ENCODE data around the gene ECI1.

ECI1 gene

DNA sequence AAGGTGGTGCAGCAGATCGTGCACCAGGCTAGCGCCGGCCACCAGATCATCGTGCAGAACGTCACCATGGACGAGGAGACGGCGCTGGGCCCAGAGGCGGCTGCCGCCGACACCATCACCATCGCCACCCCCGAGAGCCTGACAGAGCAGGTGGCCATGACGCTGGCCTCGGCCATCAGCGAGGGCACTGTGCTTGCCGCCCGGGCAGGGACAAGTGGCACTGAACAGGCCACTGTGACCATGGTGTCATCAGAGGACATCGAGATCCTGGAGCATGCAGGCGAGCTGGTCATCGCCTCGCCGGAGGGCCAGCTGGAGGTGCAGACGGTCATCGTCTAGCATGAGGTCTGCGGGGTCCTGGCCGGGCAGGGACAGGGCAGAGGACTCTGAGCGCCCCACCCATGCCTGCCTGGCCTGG lies 16.1 kb downstream of the ECI1 start:
- no peak for DNase-seq (ENCODE audit: low read depth in 1 of 2, low spot score in 1 of 2)

DNA sequence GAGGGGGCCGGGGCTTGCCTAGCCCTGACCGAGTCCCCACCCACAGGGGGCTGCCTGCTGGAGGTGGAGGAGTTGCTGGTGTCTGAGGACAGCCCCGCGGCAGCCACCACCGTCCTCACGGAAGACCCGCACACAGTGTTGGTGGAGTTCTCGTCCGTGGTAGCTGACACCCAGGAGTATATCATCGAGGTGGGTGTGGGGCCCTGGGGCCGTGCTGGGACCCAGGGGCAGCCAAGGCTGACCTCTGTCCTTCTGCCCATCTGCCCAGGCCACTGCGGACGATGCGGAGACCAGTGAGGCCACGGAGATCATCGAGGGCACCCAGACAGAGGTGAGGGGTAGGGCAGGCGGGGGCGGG lies 16.6 kb downstream of the ECI1 start:
- no peak for DNase-seq (ENCODE audit: low read depth in 1 of 2, low spot score in 1 of 2)

DNA sequence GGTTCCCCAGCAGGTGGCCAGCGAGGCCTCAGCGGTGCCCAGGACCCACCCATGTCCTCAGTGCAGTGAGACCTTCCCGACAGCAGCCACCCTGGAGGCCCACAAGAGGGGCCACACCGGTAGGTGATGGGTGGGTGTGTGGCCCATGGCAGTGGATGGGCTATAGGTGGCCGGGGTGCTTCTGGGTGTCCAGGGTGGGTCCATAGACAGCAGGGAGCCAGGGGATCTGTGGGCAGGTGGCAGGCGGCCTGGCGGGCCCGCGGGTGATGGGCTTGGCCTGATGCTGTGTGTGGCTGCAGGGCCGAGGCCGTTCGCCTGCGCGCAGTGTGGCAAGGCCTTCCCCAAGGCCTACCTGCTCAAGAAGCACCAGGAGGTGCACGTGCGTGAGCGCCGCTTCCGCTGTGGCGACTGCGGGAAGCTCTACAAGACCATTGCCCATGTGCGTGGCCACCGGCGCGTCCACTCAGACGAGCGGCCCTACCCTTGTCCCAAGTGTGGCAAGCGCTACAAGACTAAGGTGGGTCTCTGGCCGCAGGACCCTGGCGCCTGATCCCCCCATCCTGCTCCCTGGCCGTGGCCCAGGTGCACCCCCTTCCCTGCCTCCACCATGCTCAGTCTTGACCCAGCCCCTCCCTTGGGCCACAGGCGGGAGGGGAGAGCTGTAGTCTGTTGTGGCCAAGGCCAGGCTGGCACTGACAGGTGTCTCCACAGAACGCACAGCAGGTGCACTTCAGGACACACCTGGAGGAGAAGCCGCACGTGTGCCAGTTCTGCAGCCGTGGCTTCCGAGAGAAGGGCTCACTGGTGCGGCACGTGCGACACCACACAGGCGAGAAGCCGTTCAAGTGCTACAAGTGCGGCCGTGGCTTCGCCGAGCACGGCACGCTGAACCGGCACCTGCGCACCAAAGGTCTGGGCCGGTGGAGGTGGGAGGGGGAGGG lies 17.2 kb downstream of the ECI1 start:
- no peak for DNase-seq (ENCODE audit: low read depth in 1 of 2, low spot score in 1 of 2)

DNA sequence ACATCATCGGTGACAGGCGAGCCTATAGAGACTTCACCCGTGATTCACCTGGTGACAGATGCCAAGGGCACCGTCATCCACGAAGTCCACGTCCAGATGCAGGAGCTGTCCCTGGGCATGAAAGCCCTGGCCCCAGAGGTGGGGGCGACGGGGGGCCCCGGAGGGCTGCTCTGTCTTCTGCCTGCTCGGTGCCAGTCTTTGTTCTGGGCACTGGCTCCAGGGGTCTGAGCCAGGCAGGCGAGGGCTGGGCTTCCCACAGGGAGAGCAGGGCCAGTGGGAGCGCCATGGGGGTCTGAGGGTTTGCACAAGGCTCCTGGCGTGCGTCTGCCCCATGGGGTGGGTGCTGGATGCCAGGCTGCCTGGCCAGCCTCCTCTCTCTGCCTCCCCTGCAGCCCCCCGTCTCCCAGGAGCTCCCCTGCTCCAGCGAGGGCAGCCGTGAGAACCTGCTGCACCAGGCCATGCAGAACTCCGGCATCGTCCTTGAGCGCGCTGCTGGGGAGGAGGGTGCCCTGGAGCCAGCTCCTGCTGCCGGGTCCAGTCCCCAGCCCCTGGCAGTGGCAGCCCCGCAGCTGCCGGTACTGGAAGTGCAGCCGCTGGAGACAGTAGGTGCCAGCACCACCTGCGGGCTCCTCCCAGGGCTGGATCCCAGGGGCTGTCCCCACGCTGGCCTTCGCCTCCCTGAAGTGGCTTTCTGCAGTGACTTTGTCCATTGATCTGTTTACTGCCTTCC lies 18.2 kb downstream of the ECI1 start:
- DNase-seq (ENCODE audit: low read depth in 1 of 2, low spot score in 1 of 2) = no peak

DNA sequence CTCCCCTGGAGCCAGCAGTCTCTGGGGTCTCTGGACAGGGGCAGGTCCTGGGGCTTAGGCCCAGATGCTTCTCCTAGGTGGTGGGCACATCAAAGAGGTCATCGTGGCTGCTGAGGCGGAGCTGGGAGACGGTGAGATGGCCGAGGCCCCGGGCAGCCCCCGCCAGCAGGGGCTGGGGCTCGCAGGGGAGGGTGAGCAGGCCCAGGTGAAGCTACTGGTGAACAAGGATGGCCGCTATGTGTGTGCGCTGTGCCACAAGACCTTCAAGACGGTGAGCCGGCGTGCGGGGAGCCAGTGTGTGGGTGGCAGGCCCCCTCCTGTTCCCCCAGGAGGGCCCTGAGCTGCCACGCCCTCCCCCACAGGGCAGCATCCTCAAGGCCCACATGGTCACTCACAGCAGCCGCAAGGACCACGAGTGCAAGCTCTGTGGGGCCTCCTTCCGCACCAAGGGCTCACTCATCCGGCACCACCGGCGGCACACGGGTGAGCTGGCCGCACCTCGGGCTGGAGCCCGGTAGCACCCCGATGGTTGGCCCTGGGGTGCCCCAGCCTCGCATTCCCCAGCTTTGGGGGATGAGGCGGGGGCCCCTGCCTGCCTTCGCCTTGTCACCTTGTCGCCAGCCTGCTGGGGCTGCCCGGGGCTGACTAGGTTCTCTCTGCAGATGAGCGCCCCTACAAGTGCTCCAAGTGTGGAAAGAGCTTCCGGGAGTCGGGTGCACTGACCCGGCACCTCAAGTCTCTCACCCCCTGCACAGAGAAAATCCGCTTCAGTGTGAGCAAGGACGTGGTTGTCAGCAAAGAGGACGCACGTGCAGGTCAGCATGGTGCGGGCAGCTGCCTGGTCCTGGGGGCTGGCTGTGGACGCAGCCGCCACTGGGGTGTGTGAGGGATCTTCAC lies 19.0 kb downstream of the ECI1 start:
- no peak for DNase-seq (ENCODE audit: low read depth in 1 of 2, low spot score in 1 of 2)

DNA sequence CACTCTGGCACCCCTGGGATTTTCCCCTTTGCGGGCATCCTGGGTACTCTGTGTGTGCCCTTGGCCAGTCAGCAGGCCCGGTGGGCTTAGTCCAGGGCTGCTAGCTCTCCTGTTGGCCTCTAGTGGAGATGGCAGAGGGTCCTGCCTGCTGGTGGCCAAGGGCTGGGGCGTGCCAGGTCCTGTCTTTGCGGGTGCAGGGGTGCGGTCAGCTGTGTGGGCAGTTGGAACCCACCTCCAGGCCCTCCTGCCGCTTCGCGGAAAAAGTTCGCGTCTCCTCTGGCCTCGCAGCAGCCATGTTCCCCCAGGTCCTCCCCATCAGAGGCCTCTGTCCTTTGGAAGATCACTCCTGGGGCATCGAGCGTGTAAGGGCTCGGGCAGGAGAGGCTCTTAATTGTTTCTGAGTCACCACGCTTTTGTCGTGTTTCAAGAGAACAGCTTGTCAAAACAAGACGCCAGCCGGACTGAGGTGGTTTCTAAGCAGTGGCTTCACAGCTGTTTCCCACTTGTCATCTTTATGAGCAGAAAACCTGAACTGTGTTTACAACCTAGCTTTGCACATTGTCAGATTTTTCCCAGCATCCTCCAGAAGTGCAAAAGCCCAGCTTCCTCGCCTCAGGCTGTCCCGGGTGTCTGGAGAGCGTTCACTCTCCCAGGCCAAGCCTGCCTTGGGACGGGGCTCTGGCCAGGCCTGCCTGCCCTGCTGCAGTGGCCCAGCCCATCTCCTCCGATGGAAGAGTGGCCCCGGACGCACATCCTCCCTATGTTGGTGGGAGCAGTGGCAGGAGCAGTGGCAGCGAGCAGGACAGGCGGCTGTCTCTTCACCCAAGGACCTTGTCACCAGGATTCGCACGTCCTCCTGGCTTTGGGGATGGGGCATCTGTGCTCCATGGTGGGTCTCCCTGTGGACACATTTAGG lies 20.1 kb downstream of the ECI1 start:
- DNase-seq (ENCODE audit: low read depth in 1 of 2, low spot score in 1 of 2) = no peak

DNA sequence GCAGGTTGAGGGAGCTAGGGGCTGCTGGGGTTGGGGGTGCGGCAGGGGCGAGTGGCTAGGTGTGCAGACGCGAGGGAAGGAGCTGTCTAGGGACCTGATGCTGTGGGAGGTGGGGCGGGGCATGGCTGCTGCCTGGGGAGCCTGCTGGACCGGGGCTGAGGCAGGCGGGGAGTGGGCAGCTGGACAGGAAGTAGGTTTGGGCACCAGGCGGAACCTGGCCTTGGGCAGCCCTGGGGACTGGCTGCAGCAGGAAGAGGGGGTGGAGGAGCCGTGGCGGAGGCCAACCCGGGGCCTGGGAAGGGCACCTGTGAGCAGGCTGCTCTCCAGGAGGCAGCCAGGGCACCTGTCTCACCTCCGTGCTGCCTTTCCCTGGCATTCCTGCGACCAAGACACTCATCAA lies 21.0 kb downstream of the ECI1 start:
- DNase-seq (ENCODE audit: low read depth in 1 of 2, low spot score in 1 of 2) = no peak

DNA sequence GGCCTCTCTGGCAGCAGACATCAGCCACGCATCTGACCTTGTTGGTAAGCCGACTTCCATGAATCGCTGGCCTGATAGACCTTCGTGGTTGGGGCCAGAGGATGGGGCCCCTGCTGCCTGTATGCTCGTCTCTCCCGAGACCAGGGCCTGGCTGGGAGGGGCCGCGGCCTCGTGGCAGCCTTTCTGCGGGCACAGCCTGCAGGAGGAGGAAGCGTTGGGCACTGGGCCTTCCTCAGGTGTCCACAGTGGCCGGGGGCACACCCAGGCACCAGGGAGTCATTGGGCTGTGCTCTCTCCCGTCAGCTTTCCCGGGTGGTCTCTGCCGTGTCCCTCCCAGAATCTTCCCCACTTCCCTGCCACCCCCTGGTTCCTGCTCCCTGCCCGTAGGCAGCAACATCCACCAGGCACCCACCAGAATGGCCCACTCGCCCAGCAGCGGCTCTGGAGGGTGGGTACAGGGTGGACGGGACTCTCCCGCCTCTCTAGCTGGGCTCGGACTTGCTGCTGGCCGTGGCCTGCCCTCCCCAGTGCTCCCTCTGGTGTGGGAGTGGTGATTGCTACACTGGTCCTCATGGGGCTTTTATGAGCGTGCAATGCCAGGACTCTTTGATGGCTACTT lies 21.6 kb downstream of the ECI1 start:
- no peak for DNase-seq (ENCODE audit: low read depth in 1 of 2, low spot score in 1 of 2)

DNA sequence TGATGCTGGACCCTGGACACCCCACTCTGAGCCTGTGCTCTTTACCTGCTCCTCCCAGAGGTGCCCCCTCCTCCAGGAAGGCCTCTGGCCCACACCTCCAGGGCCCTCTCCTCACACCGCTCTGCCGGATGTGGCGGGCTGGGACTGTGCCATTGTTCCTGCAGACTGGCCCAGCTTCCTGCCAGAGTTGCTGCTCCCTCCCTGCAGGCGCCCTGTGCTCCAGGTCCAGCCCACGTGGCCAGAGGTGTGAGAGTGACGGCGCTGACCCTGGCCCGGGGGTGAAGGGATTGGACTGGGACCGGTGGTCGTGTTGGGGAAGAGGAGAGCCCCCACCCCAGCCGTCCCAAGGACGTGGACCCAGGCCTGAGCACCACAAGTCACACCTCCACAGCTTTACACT lies 22.3 kb downstream of the ECI1 start:
- no peak for DNase-seq (ENCODE audit: low read depth in 1 of 2, low spot score in 1 of 2)

DNA sequence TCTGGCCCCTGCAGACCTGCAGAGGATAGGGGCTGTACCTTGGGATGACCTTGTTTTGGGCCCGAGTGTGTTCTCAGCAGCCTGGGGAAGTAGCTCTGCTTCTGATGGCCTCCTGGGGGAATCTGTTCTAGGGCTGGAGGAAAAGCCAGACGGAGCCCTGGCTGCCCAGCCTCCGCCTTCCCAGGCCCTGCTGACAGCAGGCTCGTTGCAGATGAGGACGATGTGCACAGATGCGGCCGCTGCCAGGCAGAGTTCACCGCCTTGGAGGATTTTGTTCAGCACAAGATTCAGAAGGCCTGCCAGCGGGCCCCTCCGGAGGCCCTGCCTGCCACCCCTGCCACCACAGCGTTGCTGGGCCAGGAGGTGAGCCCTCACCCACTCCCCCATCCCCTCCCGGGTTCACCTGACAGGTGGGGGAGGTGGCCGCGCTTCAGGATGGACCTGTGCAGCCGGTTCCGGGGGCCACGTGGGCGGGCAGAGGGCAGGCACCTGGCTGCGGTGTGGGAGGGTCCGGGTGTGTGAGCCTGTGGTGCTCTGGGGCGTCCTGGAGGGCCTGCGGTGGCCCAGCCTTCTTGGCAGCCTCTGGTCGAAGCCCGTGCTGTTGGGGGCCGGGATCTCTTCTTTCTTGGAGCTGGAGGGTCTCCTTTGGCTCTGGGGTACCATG lies 23.1 kb downstream of the ECI1 start:
- no peak for DNase-seq (ENCODE audit: low read depth in 1 of 2, low spot score in 1 of 2)

DNA sequence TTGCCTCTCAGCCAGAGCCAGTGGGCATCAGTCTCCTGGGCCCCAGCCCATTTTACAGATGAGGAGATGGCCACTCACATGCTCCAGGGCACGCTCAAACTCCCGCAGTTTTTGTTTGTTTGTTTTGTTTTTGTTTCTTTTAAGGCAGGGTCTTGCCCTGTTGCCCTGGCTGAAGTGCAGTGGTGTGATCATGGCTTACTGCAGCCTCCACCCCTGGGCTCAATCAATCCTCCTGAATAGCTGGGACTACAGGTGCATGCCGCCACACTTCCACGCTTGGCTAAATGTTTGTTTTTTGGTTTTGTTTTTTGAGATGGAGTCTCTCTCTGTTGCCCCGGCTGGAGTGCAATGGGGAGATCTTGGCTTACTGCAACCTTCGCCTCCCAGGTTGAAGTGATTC lies 24.5 kb downstream of the ECI1 start:
- no peak for DNase-seq (ENCODE audit: low read depth in 1 of 2, low spot score in 1 of 2)

DNA sequence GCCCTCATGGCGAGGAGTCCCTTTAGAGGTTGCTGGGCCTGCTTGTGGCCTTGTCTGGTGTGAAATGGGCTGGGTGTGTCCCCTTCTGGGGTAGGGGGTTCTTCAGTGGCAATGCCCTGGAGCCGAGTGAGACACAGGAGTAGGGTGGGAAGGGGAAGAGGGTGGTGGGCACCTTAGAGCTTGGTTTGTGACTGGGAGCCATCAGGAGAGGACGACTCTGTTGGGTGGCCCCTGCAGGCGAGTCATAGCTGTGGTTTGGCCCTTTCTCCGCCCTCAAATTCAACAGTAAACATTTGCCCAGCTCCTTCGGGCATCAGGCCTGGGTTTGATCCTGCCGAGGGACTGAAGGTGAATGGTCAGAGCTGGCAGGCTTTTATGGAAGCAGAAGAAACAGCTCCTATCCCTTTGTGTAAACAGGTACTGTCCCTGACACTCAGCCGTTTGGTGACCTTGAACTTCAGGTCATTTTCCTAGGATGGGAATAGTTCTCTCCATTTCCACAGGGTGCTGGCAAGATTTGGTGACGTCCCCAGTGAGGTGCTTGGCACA lies 25.1 kb downstream of the ECI1 start:
- no peak for DNase-seq (ENCODE audit: low read depth in 1 of 2, low spot score in 1 of 2)

DNA sequence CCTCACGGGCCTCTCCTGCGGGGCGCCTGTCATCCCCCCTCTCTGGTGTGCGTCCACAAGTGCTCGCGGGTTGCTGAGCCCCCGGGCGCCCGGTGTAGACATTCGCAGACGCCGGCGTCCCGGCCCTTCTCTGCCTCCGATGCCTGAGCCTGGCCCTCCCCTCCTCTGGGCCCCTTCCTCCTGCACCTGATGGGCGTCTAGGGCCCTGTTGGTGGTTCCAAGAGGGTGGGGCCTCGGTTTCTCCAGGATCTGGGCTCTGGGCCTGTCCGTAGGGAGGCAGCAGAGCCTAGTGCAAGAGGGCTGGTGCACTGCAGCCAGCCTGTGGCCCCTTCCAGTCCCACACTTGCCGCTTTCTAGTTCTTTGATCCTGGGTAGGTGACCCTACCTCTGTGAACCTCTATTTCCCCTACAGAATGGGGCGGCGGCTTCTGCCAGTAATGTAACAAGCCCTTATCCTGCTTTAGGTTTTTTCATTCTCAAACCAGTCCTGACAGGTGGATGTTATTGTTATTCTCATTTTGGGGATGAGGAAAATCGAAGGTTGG lies 27.4 kb downstream of the ECI1 start:
- no peak for DNase-seq (ENCODE audit: low read depth in 1 of 2, low spot score in 1 of 2)

DNA sequence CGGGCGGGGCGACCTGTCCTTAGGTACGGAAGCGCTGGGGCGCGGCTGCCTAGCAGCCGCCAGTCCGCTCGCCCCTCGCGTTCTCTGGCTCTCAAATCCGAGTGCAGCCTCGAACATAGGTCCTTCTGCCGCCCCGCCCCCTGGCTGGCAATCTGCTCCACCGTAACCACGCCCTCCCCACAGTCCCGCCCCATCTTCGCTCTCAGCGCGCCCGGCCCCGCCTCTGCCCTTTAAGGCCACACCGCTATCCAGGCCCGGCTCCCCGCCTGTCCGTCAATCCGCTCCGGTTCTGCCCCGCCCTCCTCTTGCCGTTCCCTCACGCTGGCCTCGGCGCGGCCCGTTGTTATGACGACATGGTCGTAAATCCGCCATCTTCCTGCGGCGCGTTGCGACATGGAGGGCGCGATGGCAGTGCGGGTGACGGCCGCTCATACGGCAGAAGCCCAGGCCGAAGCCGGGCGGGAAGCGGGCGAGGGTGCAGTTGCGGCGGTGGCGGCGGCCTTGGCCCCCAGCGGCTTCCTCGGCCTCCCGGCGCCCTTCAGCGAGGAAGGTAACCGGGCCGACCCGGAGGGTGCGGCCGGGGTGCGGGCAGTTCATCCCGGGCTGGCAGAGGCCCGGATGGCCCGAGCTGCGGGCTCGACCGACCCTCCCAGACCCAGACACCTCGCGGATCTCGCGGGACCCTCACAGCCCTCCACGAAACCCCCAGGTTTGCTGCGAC lies 28.0 kb downstream of the ECI1 start, which contains the start of gene E4F1:
Gene E4F1, plus strand, starts transcription at position 371 of the 721 bp plus-strand sequence. Its CDS starts 23 bp downstream, at position 394.
- peak; percentile 99 for DNase-seq (ENCODE audit: low read depth in 1 of 2, low spot score in 1 of 2)

DNA sequence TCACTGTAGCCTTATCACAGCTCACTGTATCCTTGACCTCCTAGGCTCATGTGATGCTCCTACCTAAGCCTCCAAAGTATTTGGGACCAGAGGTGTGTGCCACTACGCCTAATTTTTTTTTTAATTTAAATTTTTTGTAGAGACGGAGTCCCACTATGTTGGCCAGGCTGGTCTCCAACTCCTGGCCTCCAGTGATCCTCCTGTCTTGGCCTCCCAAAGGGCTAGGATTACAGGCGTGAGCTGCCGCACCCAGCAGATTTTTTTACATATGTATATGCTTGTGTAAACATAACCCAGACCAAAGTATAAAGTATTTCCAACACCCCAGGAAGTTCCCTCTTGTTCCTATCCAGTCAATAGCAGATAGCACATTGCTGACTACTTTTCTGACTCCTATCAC lies 35.1 kb downstream of the ECI1 start:
- DNase-seq (ENCODE audit: low read depth in 1 of 2, low spot score in 1 of 2) = no peak

DNA sequence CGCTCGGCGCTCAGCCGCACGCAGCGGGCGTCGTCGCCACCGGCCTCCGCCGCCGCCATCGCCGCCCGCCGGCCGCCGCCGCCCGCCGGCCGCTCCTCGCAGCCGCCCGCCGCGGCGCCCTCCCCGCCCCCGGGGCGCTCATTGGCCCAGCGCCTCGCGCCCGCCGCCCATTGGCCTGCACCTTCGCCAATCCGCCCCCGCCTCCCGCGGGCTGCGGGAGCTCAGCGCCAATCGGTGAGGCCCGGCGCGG lies 36.7 kb downstream of the ECI1 start, which contains the start of gene PGP:
Gene PGP, minus strand, starts transcription at position 122 of the 250 bp plus-strand sequence. Its CDS starts 63 bp downstream, at position 59.
- DNase-seq (ENCODE audit: low read depth in 1 of 2, low spot score in 1 of 2) = no peak

DNA sequence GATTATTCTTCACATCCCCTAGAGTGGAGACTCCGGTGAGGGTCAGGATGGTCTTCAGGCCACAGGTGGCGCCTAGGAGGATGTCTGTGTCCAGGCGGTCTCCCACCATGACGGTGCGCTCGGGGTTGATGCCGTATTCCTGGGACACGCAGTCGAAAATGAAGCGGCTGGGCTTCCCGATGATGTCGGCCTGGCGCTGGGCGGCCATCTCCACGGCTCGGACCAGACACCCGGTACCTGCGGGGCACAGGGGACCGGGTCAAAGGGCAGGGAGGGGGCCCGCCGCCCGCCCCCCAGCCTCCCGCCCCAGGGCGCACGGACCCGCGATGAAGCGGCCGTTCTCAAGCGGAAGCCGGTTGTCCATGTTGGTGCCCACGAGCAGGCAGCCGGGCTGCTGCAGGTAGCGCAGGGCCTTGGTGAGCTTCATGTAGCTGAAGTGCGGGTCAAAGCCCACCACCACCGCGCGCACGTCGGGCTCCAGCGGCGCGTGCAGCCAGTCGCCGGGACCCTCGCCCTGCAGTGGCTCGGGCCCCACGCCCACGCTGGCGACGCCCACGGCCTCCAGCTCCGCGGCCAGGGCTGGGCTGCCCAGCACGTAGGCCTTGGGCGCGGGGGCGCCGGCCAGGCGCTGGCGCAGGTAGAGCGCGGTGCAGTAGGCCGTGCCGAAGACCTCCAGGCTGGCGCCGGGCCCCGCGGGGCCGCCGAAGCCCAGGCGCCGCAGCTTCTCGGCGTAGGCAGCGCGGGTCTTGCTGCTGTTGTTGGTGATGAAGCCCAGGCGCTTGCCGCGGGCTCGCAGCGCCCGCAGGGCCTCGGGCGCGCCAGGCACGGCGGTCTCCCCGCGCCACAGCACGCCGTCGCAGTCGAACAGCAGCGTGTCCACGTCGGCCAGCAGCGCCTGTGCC lies 37.3 kb downstream of the ECI1 start:
- no peak for DNase-seq (ENCODE audit: low read depth in 1 of 2, low spot score in 1 of 2)
